Stimulated activated CD4-positive, alpha-beta T cell treated with anti-CD3 and anti-CD28 coated beads, Interleukin-15, amount 100 ng/mL, for 48 hours (primary cell): ENCODE data around the gene RAB40C.
A peak's percentile ranks its signal among the peaks of the same experiment; 100 is the strongest.

ENCODE experiments used
- DNase-seq, 2 donors: peaks; one replicate each; pipeline ENCODE4 v3.0.0-alpha.2; 2020; ENCODE audit warnings: low read depth in 2 of 2

RAB40C gene, protein sequence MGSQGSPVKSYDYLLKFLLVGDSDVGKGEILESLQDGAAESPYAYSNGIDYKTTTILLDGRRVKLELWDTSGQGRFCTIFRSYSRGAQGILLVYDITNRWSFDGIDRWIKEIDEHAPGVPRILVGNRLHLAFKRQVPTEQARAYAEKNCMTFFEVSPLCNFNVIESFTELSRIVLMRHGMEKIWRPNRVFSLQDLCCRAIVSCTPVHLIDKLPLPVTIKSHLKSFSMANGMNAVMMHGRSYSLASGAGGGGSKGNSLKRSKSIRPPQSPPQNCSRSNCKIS

DNA sequence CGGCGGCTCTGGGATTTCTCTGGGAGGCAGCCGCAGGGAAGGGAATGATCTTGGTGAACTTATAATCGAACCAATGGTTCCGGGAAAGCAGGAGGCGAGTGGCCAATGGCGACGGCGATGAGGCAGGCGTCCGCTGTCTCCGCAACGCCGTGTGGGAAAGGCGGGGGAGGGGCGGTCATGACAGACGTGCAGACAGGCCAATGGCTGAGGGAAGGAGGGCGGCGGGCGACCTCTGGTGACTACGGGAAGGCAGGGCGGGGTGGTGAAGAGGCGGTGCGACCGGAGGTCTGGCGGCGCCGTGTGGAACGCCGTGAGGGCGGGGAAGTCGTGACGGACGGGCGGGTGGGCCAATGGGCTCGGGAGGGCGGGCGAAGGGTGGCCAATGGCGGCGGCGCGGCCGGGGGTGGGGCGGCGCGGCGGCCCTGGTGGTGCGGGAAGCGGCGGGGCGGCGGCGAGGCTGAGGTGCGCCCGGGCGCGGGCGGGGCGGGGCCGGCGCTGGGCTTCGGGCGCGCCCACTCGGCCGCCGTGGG is at the start of gene RAB40C:
RAB40C (plus strand) TSS at position 409 of the 530 bp plus-strand sequence. CDS start 226 bp downstream, outside the sequence.
- DNase-seq, result peak; percentile 99

- no peak for DNase-seq
Measured at GRCh38 chr16:540645-541340, 49.1 kb upstream of the RAB40C start.

GRCh38 chr16:543301-544164 is 46.3 kb upstream of the RAB40C start:
- no peak for DNase-seq

DNA sequence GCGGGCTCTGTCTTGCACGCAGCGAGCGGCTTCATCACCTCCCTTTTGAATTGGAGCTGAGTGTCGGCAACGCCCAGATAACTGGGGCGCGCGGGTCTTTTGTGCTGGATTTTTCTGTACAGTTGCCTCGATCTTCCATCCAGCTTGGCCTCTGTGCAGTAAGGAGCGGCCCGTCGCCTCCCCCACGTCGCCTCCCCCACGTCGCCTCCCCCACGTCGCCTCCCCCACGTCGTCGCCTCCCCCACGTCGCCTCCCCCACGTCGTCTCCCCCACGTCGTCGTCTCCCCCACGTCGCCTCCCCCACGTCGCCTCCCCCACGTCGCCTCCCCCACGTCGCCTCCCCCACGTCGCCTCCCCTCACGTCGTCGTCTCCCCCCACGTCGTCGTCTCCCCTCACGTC is 45.3 kb upstream of the RAB40C start:
- DNase-seq, result no peak

GRCh38 chr16:546909-547770 is 42.7 kb upstream of the RAB40C start:
- DNase-seq, result no peak

DNA sequence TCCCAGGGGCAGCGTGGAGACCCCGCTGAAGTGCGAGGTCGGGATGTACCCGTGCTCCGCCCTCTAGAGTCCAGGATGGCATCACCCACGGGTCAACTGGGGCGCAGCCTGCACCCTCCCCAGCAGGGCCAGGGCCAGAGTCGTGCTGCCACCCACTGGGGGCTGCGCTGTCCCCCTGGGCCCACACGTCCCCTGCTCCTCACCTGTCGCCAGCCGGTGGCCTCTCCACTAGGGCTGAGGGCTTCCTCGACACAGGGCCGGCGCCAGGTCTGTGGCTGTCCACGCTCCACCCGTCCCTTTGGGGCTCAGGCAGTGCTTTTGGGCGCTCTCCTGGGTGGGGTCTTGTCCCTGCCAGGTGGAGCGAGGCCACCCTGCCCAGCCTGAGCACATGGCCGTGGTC is 41.3 kb upstream of the RAB40C start:
- no peak for DNase-seq

GRCh38 chr16:549544-550263 is 40.2 kb upstream of the RAB40C start:
- no peak for DNase-seq

DNA sequence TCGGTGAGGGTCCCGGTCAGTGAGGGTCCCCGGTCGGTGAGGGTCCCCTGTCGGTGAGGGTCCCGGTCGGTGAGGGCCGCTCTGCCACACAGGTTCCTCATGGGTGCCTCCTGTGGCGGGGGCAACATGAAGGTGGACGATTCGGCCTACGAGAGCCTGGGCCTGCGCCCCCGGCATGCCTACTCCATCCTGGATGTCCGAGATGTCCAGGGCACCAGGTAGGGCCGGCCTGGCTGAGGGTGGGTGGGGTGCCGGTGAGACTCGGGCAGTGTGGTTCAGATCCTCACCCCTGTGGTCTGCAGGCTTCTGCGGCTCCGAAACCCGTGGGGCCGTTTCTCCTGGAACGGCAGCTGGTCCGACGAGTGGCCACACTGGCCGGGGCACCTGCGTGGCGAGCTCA is 38.7 kb upstream of the RAB40C start:
- DNase-seq, result no peak

DNA sequence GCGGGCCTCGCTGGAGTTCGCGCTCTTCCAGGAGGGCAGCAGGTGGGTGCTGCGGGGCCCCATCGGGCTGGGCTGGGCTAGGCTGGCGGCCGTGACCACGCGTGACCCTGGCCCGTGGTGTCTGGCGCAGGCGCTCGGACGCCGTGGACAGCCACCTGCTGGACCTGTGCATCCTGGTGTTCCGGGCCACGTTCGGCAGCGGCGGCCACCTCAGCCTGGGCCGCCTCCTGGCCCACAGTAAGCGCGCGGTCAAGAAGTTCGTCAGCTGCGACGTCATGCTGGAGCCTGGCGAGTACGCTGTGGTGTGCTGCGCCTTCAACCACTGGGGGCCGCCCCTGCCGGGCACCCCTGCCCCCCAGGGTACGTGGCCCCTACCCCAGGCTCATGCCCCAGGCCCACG is 37.7 kb upstream of the RAB40C start:
- DNase-seq, result no peak

GRCh38 chr16:553601-554296 is 36.1 kb upstream of the RAB40C start:
- no peak for DNase-seq

DNA sequence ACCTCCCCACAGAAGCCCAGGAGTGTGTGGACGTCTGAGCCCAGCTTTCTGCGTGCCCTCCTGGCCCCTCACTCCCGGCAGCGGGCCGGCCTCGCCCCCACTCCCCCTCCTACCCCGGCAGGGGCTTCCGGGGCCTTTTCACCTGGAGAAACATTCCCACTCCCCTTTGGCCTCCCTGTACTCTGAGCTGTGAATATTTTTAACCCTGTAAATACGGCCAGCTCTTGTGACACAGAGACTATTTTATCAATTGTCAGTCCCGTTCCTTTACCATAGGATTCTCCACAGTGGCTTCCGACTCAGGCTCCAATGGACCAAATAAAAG is 35.6 kb upstream of the RAB40C start:
- DNase-seq, result no peak

GRCh38 chr16:554640-555365 is 35.1 kb upstream of the RAB40C start:
- DNase-seq, result no peak

- no peak for DNase-seq
Measured at GRCh38 chr16:555528-556473, 34.1 kb upstream of the RAB40C start.

DNA sequence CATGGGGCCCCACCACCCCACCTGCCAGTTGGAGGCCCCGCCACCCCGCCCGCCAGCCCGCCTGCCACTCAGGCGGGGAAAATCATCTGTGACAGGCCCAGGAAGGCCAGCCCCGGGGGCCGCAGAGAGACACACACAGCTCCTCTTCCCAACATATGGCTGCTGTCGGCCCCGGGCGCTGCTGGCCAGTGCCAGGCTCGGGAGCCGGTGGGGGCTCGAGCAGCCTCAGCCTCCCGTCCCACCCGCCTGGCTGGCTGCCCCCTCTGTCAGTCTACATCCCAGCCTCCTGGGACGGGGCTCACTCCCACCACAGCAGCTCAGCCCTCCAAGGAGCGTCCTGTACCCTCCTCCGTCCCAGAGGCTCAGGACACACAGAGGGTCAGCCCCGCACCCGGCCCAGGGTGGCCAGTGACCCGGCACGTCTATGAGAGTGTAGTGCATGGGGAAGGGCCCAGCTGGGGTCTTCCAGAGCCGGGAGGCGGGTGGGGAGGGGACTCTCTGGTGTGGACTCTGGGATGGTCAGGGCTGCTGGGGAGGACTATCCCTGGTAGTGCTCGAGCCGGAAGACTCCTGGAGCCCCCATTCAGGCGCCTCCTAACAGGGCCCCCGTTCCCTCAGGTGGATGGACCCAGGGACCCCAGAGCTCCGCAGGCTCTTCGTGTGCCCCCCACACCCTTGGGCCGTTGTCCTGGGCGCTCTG is 33.2 kb upstream of the RAB40C start:
- DNase-seq, result no peak

DNA sequence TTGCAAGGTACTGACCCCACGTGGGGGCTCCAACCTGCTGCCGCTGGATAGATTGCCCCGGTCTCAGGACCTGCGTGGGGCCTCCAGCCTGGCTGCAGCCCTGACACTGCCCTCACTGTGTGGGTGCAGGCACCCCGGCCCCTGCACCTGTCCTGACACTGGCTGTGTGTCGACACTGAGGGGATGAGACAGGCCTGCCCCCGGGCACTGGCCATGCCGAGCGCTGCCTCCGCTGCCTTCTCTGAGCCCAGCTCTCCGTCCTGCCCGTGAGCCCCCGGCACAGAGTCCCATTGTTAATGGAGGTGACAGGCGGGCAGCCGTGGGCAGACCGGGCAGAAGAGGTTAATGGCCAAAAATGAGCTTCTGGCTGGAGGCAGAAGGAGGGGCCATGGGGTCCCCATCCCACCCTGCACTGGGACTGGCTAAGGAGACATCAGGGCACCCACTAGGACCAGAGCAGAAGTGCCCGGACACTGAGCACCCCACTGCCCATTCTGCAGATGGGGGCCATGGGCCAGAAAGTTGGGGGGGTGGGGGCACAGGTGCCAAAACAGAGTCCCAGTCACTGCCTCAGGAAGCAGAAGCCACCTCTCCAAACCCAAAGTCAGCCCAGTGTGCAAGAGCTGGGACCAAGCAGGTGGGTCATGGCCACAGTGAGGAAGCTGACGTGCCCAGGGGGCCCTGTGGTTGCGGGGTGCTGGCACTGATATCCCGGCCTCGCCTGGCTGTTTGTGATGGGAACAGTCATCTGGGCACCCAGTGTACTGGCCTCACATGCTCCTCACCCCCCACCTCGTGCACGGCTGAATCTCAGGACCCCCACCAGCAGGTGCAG is 32.2 kb upstream of the RAB40C start:
- DNase-seq, result no peak

DNA sequence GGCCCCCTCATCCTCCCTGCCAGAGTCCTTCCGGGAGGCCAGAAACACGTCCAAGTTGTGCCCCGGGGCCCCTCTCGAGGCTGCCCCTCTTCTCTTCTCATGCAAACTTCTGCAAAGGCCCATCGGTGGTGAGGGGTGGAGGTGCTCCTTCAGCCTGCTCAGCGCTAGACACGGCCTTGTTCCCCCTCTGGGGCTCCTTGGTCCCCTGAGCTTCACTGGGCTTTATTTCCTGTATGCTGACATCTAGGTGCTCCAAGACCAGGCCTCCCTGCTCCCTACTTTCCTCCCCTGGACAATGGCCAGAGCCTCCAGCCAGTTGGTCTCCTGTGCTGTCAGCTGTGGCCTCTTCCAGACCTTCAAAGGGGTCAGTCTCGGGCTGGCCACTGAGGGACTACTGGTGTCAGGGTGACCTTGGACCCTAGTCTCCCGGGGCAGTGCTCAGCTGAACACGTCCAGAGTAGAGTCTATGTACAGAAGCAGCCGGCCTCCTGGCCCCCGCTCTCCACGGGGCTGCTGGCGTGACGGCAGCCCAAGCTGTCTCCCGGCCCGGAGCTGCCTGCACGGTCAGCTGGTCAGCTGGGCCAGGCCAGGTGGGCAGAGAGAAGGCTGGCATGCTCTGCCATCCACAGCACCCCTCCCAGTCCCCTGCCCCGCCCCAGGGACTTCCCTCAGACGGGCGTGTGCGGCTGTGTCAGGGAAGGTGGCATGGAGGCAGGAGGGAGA is 31.4 kb upstream of the RAB40C start:
- no peak for DNase-seq
